ENCODE measurements around the gene BMPER. TPM values are rescaled to one million over a fixed set of nuclear protein-coding genes. Genes with fewer than 3 reads are reported as not detected.

The BMPER gene
- total RNA-seq, 1 donor from 2014 or later, result 10.2 TPM

DNA sequence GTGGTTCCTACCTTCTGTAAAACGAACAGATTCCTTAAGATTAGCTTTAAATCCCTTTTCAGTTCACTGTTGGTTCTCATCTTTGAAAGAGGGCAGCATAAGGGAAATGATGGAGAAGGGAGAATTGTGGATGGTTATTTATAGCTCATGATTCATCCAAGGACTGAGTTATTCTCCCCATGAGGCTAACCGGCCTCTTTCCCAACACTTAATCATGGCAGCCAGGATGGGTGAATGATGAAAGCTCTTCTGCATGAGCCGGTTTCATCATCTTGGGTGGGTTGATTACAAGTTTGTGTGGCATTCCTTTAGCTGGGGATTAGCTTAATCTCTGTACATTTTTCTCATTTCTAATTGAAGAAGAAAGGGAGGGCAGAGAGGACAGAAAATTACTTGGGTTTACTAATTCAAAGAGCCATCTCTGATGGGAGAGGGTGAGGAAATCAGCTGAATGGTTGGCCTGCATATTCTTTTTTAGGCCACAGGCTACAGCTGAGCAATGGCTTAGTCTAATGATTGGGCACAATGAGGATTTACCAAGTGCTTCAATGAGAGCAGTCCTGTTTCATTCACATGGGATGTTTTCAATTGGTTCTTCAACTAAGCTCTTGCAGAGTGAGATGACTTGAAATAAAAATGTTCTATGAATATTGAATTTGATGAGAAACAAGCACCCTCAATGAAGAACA is 250.0 kb downstream of the BMPER start:
- TF ChIP-seq, protein P1, sequence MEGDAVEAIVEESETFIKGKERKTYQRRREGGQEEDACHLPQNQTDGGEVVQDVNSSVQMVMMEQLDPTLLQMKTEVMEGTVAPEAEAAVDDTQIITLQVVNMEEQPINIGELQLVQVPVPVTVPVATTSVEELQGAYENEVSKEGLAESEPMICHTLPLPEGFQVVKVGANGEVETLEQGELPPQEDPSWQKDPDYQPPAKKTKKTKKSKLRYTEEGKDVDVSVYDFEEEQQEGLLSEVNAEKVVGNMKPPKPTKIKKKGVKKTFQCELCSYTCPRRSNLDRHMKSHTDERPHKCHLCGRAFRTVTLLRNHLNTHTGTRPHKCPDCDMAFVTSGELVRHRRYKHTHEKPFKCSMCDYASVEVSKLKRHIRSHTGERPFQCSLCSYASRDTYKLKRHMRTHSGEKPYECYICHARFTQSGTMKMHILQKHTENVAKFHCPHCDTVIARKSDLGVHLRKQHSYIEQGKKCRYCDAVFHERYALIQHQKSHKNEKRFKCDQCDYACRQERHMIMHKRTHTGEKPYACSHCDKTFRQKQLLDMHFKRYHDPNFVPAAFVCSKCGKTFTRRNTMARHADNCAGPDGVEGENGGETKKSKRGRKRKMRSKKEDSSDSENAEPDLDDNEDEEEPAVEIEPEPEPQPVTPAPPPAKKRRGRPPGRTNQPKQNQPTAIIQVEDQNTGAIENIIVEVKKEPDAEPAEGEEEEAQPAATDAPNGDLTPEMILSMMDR (conservative IDR thresholded peaks at IDR 0.05), result no peak
- H3K27me3 Mint-ChIP-seq, result no peaks in the 10 kb centered on the region
- no peak overlapping the region for H3K27ac Mint-ChIP-seq

DNA sequence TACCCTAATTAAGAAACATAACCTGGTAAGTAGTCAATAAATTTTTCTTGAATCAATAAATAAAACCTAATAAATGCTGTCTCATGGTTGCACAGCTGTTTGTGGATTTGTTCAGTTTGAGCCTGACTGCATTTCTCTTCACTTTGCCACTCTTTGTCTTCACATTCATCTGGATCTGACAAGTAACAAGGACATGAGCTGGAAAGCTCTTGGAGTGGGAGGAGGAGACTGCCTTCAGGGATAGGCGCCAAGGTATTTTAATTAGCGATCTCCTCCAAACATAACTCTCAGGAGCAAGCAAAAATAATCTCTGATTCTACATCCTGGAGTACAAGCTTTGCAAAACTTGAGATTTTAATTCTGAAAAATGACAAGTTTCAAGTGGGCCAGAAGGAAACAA is 251.0 kb downstream of the BMPER start:
- H3K9me3 Mint-ChIP-seq, result no peaks in the 10 kb centered on the region
- H3K4me1 Mint-ChIP-seq (ENCODE audit: unreplicated experiment), result no peaks in the 10 kb centered on the region
- H3K4me3 Mint-ChIP-seq, result no peak overlapping the region
- TF ChIP-seq, protein P1 (conservative IDR thresholded peaks at IDR 0.05), result no peak
- no peaks in the 10 kb centered on the region for H3K27me3 Mint-ChIP-seq
- H3K27ac Mint-ChIP-seq, result no peak overlapping the region
- DNase-seq (ENCODE audit: extremely low spot score, unreplicated experiment), result no peak
- no peaks in the 10 kb centered on the region for H3K36me3 Mint-ChIP-seq

More for the DNA sequence above, 250.0 kb downstream of the BMPER start:
- Mint-ChIP-seq H3K4me1 (ENCODE audit: unreplicated experiment) (no peaks in the 10 kb centered on the region), H3K9me3 (no peaks in the 10 kb centered on the region), H3K4me3 (no peak overlapping the region), H3K36me3 (no peaks in the 10 kb centered on the region)
- DNase-seq (ENCODE audit: extremely low spot score, unreplicated experiment), result no peak

DNA sequence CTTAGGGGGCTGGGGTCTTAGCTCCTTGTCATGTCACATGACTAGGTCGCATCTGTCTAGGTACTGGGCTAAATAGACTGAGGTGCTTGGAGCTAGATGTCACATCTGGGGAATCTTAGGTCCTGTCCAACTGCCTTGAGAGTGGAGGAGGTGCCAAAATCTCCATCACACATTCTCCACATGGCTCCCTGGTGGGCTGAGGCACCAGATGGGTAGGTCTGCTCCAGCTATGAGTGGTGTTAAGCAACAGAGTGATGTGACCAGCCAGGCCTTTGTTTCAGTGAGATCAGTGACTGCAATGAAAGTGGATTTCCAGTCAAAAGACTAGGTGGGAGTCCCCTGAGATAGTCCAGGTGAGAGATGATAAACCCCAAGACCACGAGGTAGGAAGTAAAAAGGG is 251.8 kb downstream of the BMPER start:
- peaks cover 1% of the 10 kb centered on the region for H3K4me1 Mint-ChIP-seq (ENCODE audit: unreplicated experiment)
- TF ChIP-seq, protein P1 (conservative IDR thresholded peaks at IDR 0.05), result no peak
- H3K9me3 Mint-ChIP-seq, result no peaks in the 10 kb centered on the region
- no peaks in the 10 kb centered on the region for H3K36me3 Mint-ChIP-seq
- no peak for DNase-seq (ENCODE audit: extremely low spot score, unreplicated experiment)
- no peak overlapping the region for H3K4me3 Mint-ChIP-seq
- no peaks in the 10 kb centered on the region for H3K27me3 Mint-ChIP-seq
- H3K27ac Mint-ChIP-seq, result no peak overlapping the region

DNA sequence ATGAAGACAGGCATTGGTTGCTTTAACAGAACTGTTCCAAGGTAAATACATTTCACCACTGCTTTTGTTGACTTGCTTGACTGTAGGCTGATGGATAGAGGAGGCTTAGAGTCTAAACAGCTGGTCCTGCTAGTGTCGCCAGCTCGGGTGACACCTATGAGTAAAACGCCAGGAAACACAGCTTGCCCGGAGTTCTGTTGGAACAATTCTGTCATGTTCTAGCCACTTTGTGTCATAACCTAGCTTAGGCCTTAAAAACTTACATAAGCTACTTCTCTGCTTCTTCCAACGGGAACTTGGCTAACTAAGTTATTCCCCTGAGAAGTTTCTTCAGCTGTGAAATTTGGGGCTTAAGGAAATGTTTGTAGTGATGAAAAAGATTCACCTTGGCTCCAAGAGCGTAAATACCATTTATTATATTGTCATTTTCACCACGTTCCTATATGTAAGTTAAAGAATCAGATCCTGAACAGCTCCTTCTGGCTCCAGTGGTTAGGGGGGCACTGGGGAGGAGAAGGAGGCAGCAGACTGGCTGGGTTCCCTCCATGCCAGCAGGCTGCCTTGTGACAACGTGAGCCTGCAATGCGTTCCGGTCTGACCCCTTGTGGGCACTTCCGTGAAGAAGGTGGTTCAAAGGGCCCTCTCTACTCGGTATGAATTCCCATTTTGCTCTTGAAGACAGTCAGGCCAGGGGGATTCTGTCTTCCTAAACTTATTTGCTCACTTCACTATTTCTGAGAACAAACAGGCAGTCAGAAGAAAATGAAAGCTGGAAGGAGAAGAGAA is 253.2 kb downstream of the BMPER start:
- Mint-ChIP-seq H3K4me1 (ENCODE audit: unreplicated experiment) (peaks cover 6% of the 10 kb centered on the region), H3K36me3 (no peaks in the 10 kb centered on the region), H3K9me3 (no peaks in the 10 kb centered on the region), H3K4me3 (no peak overlapping the region), H3K27me3 (no peaks in the 10 kb centered on the region), H3K27ac (no peak overlapping the region)
- TF ChIP-seq, protein P1 (conservative IDR thresholded peaks at IDR 0.05), result peak; percentile 23
- DNase-seq (ENCODE audit: extremely low spot score, unreplicated experiment), result no peak

DNA sequence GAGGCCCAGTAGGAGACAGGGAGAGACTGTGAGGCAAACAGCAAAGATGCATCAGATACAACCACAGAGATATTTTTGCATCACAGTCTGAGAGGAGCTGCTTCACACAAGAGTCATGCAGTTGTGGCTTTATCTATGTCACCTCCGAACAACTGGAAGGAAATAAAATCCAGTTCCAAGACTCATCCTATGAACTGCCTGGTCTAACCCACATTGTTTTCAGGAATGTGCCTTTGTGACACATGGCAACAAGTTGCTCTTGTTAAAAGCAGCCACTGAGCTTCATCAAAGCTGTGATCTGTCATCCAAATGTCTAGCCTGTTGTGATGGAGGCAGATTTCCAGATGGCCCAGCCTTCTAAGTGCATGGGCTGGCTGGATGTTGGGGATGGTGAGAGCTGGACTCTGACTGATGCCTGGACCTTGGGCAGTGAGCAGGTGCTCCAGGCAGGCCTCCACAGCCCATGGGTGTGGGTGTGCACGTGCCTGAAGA is 255.0 kb downstream of the BMPER start:
- Mint-ChIP-seq H3K4me1 (ENCODE audit: unreplicated experiment) (peaks cover 6% of the 10 kb centered on the region), H3K27me3 (peaks cover 3% of the 10 kb centered on the region), H3K4me3 (no peak overlapping the region), H3K36me3 (no peaks in the 10 kb centered on the region), H3K27ac (no peak overlapping the region), H3K9me3 (no peaks in the 10 kb centered on the region)
- no peak for DNase-seq (ENCODE audit: extremely low spot score, unreplicated experiment)
- TF ChIP-seq, protein P1 (conservative IDR thresholded peaks at IDR 0.05), result no peak
